ENCODE results near the gene AHDC1. TPM values are rescaled to one million over a fixed set of nuclear protein-coding genes. Genes with fewer than 3 reads are reported as not detected.
A peak's percentile ranks its signal among the peaks of the same experiment; 100 is the strongest.

The AHDC1 gene, protein sequence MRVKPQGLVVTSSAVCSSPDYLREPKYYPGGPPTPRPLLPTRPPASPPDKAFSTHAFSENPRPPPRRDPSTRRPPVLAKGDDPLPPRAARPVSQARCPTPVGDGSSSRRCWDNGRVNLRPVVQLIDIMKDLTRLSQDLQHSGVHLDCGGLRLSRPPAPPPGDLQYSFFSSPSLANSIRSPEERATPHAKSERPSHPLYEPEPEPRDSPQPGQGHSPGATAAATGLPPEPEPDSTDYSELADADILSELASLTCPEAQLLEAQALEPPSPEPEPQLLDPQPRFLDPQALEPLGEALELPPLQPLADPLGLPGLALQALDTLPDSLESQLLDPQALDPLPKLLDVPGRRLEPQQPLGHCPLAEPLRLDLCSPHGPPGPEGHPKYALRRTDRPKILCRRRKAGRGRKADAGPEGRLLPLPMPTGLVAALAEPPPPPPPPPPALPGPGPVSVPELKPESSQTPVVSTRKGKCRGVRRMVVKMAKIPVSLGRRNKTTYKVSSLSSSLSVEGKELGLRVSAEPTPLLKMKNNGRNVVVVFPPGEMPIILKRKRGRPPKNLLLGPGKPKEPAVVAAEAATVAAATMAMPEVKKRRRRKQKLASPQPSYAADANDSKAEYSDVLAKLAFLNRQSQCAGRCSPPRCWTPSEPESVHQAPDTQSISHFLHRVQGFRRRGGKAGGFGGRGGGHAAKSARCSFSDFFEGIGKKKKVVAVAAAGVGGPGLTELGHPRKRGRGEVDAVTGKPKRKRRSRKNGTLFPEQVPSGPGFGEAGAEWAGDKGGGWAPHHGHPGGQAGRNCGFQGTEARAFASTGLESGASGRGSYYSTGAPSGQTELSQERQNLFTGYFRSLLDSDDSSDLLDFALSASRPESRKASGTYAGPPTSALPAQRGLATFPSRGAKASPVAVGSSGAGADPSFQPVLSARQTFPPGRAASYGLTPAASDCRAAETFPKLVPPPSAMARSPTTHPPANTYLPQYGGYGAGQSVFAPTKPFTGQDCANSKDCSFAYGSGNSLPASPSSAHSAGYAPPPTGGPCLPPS (N-terminal part only)
- total RNA-seq: 1 to 10 TPM; 8.4 to 9.3 TPM

- H3K9me3 Mint-ChIP-seq: no peaks in the 10 kb centered on the region
- H3K36me3 Mint-ChIP-seq (ENCODE audit: insufficient read depth in 2 of 2): no peaks in the 10 kb centered on the region
- peaks cover 45% of the 10 kb centered on the region for H3K4me1 Mint-ChIP-seq (ENCODE audit: low read depth)
- H3K27me3 Mint-ChIP-seq (ENCODE audit: low read depth): no peaks in the 10 kb centered on the region
- H3K27ac Mint-ChIP-seq: no peak within 1 kb of the TSS
- H3K4me3 Mint-ChIP-seq: peak within 1 kb of the TSS; percentile 84 to 95
- DNase-seq: peak; percentile 94 to 96
- ATAC-seq (replicated peaks in 1 of 2): peak; percentile 86 to 89
Observed at GRCh38 chr1:27603681-27604578, at the start of gene AHDC1. Gene AHDC1, minus strand, starts transcription at chr1:27604144. Its CDS starts 52,029 bp downstream, at chr1:27552115.

- no peak for DNase-seq
- no peak for ATAC-seq (replicated peaks in 1 of 2)
- Mint-ChIP-seq H3K27ac (no peak overlapping the region), H3K4me1 (ENCODE audit: low read depth) (peaks cover 40% of the 10 kb centered on the region), H3K27me3 (ENCODE audit: low read depth) (no peaks in the 10 kb centered on the region), H3K36me3 (ENCODE audit: insufficient read depth in 2 of 2) (no peaks in the 10 kb centered on the region), H3K4me3 (no peak overlapping the region), H3K9me3 (no peaks in the 10 kb centered on the region)
Observed at GRCh38 chr1:27652111-27652864, 48.3 kb upstream of the AHDC1 start.

GRCh38 chr1:27650539-27651175, 46.7 kb upstream of the AHDC1 start:
- peaks cover 35% of the 10 kb centered on the region for H3K4me1 Mint-ChIP-seq (ENCODE audit: low read depth)
- ATAC-seq (replicated peaks in 1 of 2): no peak
- no peaks in the 10 kb centered on the region for H3K9me3 Mint-ChIP-seq
- DNase-seq: no peak
- H3K36me3 Mint-ChIP-seq (ENCODE audit: insufficient read depth in 2 of 2): no peaks in the 10 kb centered on the region
- no peak overlapping the region for H3K4me3 Mint-ChIP-seq
- H3K27ac Mint-ChIP-seq: no peak overlapping the region
- no peaks in the 10 kb centered on the region for H3K27me3 Mint-ChIP-seq (ENCODE audit: low read depth)

GRCh38 chr1:27650171-27650538, 46.2 kb upstream of the AHDC1 start:
- Mint-ChIP-seq H3K9me3 (no peaks in the 10 kb centered on the region), H3K27ac (no peak overlapping the region), H3K4me3 (no peak overlapping the region), H3K4me1 (ENCODE audit: low read depth) (peaks cover 30% of the 10 kb centered on the region), H3K27me3 (ENCODE audit: low read depth) (no peaks in the 10 kb centered on the region), H3K36me3 (ENCODE audit: insufficient read depth in 2 of 2) (no peaks in the 10 kb centered on the region)
- ATAC-seq (replicated peaks in 1 of 2) (no peak), DNase-seq (no peak)

DNA sequence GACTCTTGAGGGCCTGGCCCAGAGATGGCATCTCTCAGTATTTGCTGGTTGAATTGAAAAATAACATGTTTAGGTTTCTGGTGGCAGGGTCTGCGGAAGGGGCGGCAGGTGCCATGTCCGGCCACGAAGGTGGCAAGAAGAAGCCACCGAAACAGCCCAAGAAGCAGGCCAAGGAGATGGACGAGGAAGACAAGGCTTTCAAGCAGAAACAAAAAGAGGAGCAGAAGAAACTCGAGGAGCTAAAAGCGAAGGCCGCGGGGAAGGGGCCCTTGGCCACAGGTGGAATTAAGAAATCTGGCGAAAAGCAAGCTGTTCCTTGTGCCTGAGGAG, 45.3 kb upstream of the AHDC1 start:
- ATAC-seq (replicated peaks in 1 of 2) (no peak), DNase-seq (no peak)
- H3K36me3 Mint-ChIP-seq (ENCODE audit: insufficient read depth in 2 of 2): no peaks in the 10 kb centered on the region
- H3K4me3 Mint-ChIP-seq: no peak overlapping the region
- no peak overlapping the region for H3K27ac Mint-ChIP-seq
- H3K4me1 Mint-ChIP-seq (ENCODE audit: low read depth): peaks cover 30% of the 10 kb centered on the region
- H3K9me3 Mint-ChIP-seq: no peaks in the 10 kb centered on the region
- no peaks in the 10 kb centered on the region for H3K27me3 Mint-ChIP-seq (ENCODE audit: low read depth)

DNA sequence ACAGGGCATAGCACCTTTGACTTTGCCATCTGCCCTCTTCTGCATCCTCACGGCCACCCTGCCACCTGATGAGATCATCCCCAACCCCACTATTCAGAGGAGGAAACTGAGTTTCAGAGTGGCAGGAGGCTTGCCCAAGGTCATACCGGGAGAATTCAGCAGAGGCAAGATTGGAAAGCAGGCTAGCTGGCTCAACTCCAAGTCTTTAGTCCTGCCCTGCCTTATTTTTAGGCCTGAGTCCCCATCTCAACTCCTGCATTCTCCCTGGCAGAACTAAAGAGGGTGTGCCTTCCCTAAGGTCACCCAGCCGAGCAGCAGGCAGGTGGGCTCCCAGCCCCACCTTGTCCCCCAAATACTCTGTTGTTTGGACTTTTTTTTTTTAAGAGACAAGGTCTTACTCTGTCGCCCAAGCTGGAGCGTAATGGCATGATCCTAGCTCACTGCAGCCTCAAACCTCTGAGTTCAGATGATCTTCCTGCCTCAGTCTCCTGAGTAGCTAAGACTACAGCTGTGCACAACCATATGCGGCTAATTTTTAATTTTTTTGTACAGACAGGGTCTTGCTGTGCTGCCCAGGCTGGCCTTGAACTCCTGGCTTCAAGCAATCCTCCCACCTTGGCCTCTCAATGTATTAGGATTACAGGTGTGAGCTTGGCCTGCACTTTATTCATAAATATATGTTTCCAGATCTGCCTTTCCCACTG, 44.8 kb upstream of the AHDC1 start:
- no peaks in the 10 kb centered on the region for H3K36me3 Mint-ChIP-seq (ENCODE audit: insufficient read depth in 2 of 2)
- H3K4me1 Mint-ChIP-seq (ENCODE audit: low read depth): peaks cover 35% of the 10 kb centered on the region
- H3K4me3 Mint-ChIP-seq: no peak overlapping the region
- no peaks in the 10 kb centered on the region for H3K27me3 Mint-ChIP-seq (ENCODE audit: low read depth)
- H3K9me3 Mint-ChIP-seq: no peaks in the 10 kb centered on the region
- no peak overlapping the region for H3K27ac Mint-ChIP-seq
- ATAC-seq (replicated peaks in 1 of 2) (no peak), DNase-seq (no peak)

DNA sequence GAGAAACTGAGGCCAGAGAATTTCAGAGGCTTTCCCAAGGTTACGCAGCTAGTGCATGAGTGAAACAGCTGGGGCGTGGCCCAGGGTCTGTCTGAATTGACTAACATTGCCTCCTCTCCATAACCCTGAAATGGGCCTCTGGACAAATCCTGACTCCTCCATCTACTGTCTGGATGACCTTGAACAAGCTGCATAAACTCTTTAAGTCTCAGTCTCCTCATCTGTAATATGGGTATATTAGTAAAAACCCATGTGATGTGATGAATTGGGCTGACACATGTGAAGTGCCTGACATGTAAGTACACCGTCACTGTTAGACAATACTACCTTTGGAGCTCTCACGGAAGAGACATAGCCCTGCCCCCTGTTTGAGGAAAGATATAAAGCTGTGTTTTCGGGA, 43.4 kb upstream of the AHDC1 start:
- H3K9me3 Mint-ChIP-seq: no peaks in the 10 kb centered on the region
- H3K4me1 Mint-ChIP-seq (ENCODE audit: low read depth): peaks cover 37% of the 10 kb centered on the region

DNA sequence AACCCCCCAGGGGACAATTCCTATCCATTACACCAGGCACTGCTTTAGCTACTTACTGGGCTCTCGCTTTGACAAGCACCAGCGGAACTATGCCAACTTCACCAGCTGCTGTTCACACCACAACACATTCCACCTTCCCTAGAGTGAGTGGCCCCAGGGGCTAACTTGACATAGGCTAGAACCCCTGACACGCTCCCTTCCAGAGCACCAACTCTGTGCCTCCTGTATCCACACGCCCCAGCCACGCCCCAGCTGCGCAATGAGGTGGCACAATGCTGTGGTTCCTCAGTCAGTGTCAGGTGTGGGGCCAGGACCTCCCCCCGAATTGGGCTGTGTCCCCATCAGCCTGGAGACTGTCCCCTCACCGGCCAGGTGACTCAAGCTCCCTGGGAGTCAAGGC, 42.7 kb upstream of the AHDC1 start:
- H3K27me3 Mint-ChIP-seq (ENCODE audit: low read depth): no peaks in the 10 kb centered on the region
- ATAC-seq (replicated peaks in 1 of 2): no peak
- H3K4me1 Mint-ChIP-seq (ENCODE audit: low read depth): peaks cover 33% of the 10 kb centered on the region
- no peaks in the 10 kb centered on the region for H3K9me3 Mint-ChIP-seq
- no peak overlapping the region for H3K27ac Mint-ChIP-seq
- no peaks in the 10 kb centered on the region for H3K36me3 Mint-ChIP-seq (ENCODE audit: insufficient read depth in 2 of 2)
- no peak overlapping the region for H3K4me3 Mint-ChIP-seq
- DNase-seq: no peak

More for the DNA sequence above, 43.4 kb upstream of the AHDC1 start:
- Mint-ChIP-seq H3K36me3 (ENCODE audit: insufficient read depth in 2 of 2) (no peaks in the 10 kb centered on the region), H3K4me3 (no peak overlapping the region), H3K27me3 (ENCODE audit: low read depth) (no peaks in the 10 kb centered on the region), H3K27ac (no peak overlapping the region)
- DNase-seq (no peak), ATAC-seq (replicated peaks in 1 of 2) (no peak)

DNA sequence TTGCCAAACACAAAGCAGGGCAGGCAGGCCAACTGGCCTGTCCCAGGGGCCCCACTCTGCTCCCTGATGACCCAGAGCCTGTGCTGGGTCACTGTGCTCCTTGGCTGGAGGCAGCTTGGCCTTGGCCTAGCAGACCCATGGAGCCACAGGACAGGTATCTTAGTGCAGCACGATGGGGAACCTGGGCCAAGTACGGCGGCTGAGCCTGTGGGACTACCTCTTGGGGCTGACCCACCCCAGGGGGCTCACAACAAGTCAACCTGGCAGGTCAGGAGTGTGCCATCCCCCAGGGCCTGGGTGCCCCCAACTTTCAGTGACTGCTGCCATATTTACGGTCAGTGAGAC, 41.1 kb upstream of the AHDC1 start:
- no peak for DNase-seq
- H3K36me3 Mint-ChIP-seq (ENCODE audit: insufficient read depth in 2 of 2): no peaks in the 10 kb centered on the region
- no peaks in the 10 kb centered on the region for H3K27me3 Mint-ChIP-seq (ENCODE audit: low read depth)
- peaks cover 24% of the 10 kb centered on the region for H3K4me1 Mint-ChIP-seq (ENCODE audit: low read depth)
- no peak overlapping the region for H3K27ac Mint-ChIP-seq
- no peak for ATAC-seq (replicated peaks in 1 of 2)
- H3K9me3 Mint-ChIP-seq: no peaks in the 10 kb centered on the region
- no peak overlapping the region for H3K4me3 Mint-ChIP-seq

DNA sequence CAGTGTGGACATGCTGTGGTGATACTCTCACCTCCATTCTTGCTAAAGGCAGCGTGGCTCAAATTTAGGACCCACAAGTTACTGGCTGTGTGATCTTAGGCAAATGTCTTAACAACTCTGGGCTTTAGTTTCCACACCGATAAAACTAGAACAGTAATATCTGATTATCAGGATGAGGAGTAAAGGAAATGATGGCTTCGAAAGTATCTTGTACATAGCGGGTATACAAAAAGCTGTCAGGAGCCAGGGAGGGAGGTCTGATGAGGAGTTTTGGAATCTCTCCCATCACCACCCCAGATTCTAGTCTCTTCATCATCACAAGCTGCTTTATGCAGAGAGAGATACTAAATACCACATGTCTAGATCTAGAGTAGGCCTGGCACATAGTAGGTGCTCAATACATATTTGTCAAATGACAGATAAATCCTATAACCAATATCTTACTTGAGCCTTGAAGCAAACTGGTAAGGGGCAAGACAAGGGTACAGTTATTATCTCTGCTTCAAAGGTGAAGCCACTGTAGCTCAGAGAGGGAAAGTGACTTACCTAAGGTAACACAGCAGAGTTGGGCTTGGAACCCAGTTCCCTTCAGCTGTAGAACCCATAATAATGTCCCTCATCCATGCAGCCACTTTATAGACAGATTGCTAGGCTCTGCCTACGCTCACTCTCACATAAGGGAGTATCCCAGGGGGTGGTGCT, 40.6 kb upstream of the AHDC1 start:
- ATAC-seq (replicated peaks in 1 of 2) (no peak), DNase-seq (no peak)
- Mint-ChIP-seq H3K36me3 (ENCODE audit: insufficient read depth in 2 of 2) (no peaks in the 10 kb centered on the region), H3K27me3 (ENCODE audit: low read depth) (no peaks in the 10 kb centered on the region), H3K9me3 (no peaks in the 10 kb centered on the region), H3K4me1 (ENCODE audit: low read depth) (peaks cover 19% of the 10 kb centered on the region), H3K27ac (no peak overlapping the region), H3K4me3 (no peak overlapping the region)

Measured in activated T-cell treated with anti-CD3 and anti-CD28 coated beads, Interleukin-2, amount 50 U/mL, for 72 hours (primary cell).